IgD-negative memory B cell (primary cell): ENCODE data around the gene CTNNBL1. TPM values are rescaled to one million over a fixed set of nuclear protein-coding genes. Genes with fewer than 3 reads are reported as not detected.
A peak's percentile ranks its signal among the peaks of the same experiment; 100 is the strongest.

Source experiments
- H3K27ac Mint-ChIP-seq, 3 donors: one replicate each; pipeline ENCODE4 v1.8.0; 2020 to 2022; ENCODE audit warnings: mild to moderate bottlenecking in 3 of 3, mixed read lengths in 3 of 3, moderate library complexity in 1 of 3
- H3K27me3 Mint-ChIP-seq: one replicate; pipeline ENCODE4 v1.8.0; 2021; ENCODE audit warnings: mixed read lengths
- H3K36me3 Mint-ChIP-seq: one replicate; pipeline ENCODE4 v1.8.0; 2020; ENCODE audit warnings: mild to moderate bottlenecking, mixed read lengths
- H3K4me1 Mint-ChIP-seq, 3 donors: one replicate each; pipeline ENCODE4 v1.8.0; 2020 to 2022; ENCODE audit warnings: mixed read lengths in 3 of 3, mild to moderate bottlenecking in 1 of 3
- H3K4me3 Mint-ChIP-seq, 4 donors: one replicate each; pipeline ENCODE4 v1.8.0; 2020 to 2022; ENCODE audit warnings: mild to moderate bottlenecking in 4 of 4, mixed read lengths in 4 of 4, moderate library complexity in 3 of 4
- H3K9me3 Mint-ChIP-seq, 3 donors: one replicate each; pipeline ENCODE4 v1.8.0; 2020 to 2021; ENCODE audit warnings: mixed read lengths in 3 of 3, mild to moderate bottlenecking in 1 of 3
- polyA plus RNA-seq: library from polyadenylated mRNA; unstranded; fragments of 300-500 nt; fragmentation: Illumina TruSeq; gene quantifications from one replicate; pipeline ENCODE4 v1.2.3, GENCODE V29; 2021

The CTNNBL1 gene
- polyA plus RNA-seq, 1 donor from 2014 or later = 119 TPM

DNA sequence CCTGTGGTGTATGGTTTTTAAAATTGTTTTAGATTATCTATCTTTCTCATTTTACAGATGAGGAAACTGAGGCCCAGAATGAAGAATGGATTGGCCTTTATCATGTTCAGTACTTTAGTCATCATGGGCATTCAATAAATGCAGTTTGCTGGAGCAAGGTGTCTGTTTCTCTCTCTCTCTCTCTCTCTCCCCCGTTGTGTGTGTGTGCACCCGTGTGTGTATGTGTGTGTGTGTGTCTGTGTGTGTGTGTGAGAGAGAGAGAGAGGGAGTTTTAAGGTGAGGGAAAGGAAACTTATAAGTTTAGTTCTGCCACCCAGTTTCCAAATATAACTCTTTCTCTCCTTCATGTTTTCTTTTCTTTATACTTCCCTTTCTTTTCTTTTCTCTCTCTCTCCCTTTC, 62.4 kb downstream of the CTNNBL1 start:
- Mint-ChIP-seq H3K27ac (peak overlapping the region in 1 of 3 donors; percentile 39), H3K4me3 (no peak overlapping the region), H3K27me3 (no peaks in the 10 kb centered on the region), H3K4me1 (peaks cover 9 to 14% (median 12%) of the 10 kb centered on the region in 3 donors), H3K9me3 (no peaks in the 10 kb centered on the region), H3K36me3 (peaks cover 12% of the 10 kb centered on the region)

DNA sequence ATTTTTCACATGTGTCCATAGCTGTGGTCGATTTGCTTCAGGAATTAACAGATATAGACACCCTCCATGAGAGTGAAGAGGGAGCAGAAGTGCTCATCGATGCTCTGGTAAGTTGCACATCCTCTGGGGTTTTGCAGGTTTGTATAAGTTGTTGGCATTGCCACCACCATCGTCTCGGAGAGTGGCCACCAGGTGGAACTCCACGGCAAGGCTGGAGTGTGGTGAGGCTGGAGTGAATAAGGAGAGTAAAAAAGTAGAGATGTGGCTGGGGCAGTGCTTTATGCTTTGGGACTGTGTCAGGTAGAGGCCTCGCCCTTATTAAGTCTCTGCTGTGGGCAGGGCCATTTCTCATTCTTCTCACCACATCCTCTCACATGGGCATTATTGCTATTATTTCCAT, 63.7 kb downstream of the CTNNBL1 start:
- Mint-ChIP-seq H3K4me1 (peaks cover 13 to 14% (median 14%) of the 10 kb centered on the region in 3 donors), H3K27me3 (no peaks in the 10 kb centered on the region), H3K9me3 (no peaks in the 10 kb centered on the region), H3K27ac (no peak overlapping the region), H3K36me3 (peaks cover 14% of the 10 kb centered on the region), H3K4me3 (no peak overlapping the region)

DNA sequence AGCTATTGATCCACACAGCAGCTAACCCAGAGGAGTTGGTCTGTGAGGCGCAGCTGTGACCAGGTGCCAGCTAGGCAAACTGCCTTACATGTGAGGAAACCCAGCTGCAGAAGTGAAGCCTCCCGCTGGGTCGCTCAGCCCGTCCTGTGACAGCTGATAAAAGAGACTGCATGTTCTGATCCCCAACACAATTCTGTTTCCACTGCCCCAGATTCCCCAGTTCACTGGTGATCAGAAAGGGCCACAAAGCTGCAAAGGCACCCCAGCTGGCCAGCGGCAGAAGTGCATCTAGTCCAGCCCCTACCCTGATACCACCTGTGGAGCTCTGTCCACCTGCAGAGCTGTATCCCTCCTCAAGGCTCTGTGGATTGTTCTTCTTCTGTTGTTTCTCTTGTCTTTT, 64.5 kb downstream of the CTNNBL1 start:
- Mint-ChIP-seq H3K36me3 (peaks cover 14% of the 10 kb centered on the region), H3K27me3 (no peaks in the 10 kb centered on the region), H3K4me3 (no peak overlapping the region), H3K27ac (no peak overlapping the region), H3K4me1 (peaks cover 13 to 14% (median 14%) of the 10 kb centered on the region in 3 donors), H3K9me3 (no peaks in the 10 kb centered on the region)

DNA sequence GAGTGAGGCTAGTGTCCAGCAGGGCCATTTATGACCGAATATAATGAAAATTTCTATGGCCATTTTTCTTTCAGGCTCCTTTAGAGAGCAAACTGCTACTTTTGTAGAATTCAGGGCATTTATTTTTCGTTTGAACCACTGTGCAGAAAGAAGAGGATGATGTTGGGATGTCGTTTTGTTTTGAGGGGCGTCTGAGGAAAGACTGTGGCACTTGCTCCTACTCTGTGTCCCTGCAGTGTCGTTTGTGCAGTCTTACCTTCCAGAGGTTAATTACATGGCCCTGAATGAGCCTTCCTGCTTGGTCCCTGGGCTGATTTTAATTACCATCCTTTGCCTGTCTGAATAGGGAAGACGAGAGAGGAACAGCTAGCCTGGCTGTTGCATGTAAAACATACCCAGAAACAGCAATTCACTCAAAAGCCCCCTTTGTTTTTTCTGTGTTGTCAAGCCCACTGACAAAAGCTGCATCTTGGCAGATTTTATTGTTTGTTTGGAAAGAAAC, 65.3 kb downstream of the CTNNBL1 start:
- Mint-ChIP-seq H3K4me3 (no peak overlapping the region), H3K36me3 (peaks cover 10% of the 10 kb centered on the region), H3K27ac (no peak overlapping the region), H3K4me1 (peaks cover 9 to 14% (median 13%) of the 10 kb centered on the region in 3 donors), H3K27me3 (no peaks in the 10 kb centered on the region), H3K9me3 (no peaks in the 10 kb centered on the region)

DNA sequence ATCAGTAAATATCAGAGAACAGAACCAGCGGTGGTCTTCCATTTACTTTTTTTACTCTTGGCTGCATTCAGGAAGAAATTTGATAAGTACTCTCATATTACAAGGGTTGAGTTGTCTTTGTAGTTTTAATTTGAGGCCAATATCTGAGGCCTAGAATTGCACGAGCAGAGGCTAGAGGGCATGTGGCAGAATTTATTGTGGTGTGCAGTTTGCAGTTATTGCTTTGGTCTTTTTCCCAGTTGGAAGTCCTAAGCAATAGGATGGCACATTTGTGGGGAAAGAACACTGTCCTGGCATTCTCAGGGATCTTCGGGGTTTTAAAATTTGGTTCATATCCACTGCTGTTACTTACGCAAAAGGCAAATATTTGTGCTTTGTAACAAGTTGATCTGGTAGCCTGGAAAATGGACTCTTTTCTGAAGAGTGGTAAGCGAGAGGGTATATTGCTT, 66.0 kb downstream of the CTNNBL1 start:
- H3K27ac Mint-ChIP-seq = no peak overlapping the region
- H3K27me3 Mint-ChIP-seq = no peaks in the 10 kb centered on the region
- peaks cover 9 to 14% (median 13%) of the 10 kb centered on the region in 3 donors for H3K4me1 Mint-ChIP-seq
- H3K36me3 Mint-ChIP-seq = peaks cover 10% of the 10 kb centered on the region
- H3K4me3 Mint-ChIP-seq = no peak overlapping the region
- no peaks in the 10 kb centered on the region for H3K9me3 Mint-ChIP-seq

DNA sequence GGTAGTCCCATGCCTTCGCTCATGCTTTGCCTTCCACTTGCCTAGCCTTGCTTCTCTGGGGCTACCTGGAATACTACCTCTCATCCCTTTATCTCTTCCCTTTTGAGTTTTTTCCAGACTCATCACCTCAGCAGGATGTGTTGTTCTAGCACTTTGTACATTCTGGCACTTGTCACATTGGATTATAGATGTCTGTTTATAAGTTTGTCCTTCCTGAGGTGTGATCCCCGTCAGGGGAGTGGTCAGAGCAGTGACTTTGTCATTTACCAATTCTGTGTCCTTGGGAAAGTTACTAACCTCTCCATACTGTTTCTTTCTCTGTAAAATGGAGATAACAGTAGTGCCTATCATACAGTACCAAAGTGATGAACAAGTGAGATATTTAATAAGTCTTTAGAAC, 66.5 kb downstream of the CTNNBL1 start:
- peaks cover 9 to 14% (median 13%) of the 10 kb centered on the region in 3 donors for H3K4me1 Mint-ChIP-seq
- no peak overlapping the region for H3K4me3 Mint-ChIP-seq
- no peaks in the 10 kb centered on the region for H3K27me3 Mint-ChIP-seq
- H3K9me3 Mint-ChIP-seq = no peaks in the 10 kb centered on the region
- no peak overlapping the region for H3K27ac Mint-ChIP-seq
- H3K36me3 Mint-ChIP-seq = peaks cover 13% of the 10 kb centered on the region

DNA sequence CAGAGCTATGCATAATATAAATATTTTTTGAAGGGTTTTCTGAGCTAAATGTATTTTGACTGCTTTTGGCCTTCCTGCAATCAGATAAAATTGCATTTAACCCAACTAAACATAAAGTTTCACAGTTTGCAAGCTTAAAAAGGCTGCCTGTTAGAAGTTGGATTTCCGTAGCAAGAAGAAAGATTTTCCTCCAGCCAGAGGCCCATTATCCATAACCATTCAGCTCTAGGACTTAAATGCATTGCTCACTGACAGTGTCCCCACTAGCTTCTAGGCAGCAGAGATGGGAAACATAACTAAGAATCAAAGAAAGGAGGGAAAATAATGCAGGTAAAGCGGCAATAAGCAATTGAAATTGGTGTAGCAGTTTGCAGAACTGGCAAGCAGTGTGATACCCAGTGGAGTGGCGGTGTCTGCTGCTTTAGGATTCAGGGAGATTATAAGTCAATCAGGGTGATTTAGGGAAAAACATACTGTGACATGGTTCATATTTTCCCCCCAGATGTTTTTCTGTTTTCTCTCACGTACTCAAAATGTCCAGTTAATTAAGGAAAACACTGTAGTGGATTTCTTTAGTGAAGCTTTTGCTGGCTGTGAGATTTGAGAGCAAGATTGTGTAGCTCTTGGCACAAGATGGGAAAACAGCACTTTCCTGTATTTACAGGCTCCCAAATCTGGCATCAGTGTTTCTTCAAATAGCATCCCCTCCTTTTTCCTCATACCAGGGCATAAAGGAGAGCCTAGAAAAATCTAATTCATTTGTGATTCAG, 69.1 kb downstream of the CTNNBL1 start:
- Mint-ChIP-seq H3K4me3 (no peak overlapping the region), H3K9me3 (no peaks in the 10 kb centered on the region), H3K27me3 (no peaks in the 10 kb centered on the region), H3K36me3 (peaks cover 9% of the 10 kb centered on the region), H3K4me1 (peaks cover 0 to 3% (median 2%) of the 10 kb centered on the region in 3 donors), H3K27ac (no peak overlapping the region)

DNA sequence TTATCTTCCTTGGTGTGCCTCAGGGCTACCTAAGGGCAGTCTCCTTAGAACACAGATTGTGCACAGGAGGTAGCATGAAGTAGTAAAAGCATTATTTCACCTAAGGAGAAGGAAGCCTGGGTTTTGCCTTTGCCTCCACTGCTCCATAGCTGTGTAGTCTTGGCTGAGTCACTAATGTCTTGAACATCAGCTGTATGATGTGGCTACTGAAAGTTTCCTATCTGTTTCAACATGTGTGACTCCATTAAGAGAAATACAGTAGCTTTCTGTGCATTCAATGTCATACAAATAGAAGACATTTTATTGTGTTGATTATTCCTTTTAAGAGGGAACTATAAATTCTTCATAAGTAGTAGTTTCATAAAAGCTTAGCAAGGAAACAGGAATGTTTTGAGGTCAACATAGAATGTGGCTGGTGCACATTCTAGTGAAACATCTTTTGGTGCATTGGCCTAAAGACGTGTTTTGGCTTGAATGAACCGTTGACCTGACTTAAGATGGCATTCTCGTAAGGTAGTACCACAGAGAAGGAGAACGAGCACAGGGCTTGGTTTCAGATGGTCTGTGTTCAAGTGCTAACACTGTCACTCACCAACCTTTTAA, 70.6 kb downstream of the CTNNBL1 start:
- Mint-ChIP-seq H3K27me3 (no peaks in the 10 kb centered on the region), H3K27ac (no peak overlapping the region), H3K9me3 (no peaks in the 10 kb centered on the region), H3K4me3 (no peak overlapping the region), H3K36me3 (peaks cover 9% of the 10 kb centered on the region), H3K4me1 (peaks cover 0 to 3% (median 3%) of the 10 kb centered on the region in 3 donors)

DNA sequence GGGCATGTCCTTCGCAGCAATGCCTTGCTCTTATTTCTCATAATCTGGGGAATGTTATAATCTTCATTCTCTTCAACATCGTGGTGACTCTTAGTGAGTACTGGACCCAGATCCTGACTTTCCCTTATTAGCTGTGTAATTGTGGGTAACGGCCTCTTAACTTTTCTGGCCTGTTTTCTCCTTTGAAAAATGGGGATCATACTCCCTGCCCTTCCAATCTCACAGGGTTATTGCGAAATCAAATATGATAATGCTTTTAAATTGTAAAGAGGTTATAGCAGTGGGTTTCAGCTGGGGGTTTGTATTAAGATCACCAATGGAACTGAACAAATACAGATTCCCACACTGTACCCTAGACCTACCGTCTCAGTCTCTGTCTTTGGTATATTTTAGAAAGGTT, 77.1 kb downstream of the CTNNBL1 start:
- Mint-ChIP-seq H3K9me3 (peaks cover 0 to 2% (median 0%) of the 10 kb centered on the region in 3 donors), H3K27me3 (no peaks in the 10 kb centered on the region), H3K4me3 (no peak overlapping the region), H3K36me3 (peaks cover 10% of the 10 kb centered on the region), H3K27ac (peak overlapping the region in 1 of 3 donors; percentile 80), H3K4me1 (peaks cover 9 to 11% (median 11%) of the 10 kb centered on the region in 3 donors)

DNA sequence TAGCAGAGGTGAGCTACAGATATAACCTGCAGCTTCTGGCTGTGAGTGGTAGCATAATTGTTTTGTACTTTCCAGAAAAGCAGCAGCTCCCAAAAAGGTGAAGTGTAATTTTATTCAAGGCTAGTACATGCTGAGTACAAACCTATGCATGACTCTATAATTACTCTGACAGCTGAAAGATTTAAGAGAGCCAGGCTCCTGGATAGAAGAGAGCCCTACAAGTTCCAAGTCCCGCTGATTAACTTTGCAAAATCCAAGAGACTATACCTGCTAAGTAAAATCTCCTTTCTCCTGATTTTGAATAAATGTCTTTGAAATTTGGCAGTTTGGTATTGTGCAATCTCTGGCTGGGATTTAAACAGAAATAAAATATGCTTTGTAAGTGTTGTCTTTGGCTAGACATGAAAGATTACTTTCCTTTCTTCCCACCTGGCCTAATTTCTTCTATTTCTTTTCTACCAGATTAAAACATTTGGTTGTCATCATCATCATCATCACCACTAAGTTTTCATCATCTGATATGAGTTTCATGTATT, 79.5 kb downstream of the CTNNBL1 start:
- Mint-ChIP-seq H3K9me3 (peaks cover 0 to 2% (median 0%) of the 10 kb centered on the region in 3 donors), H3K36me3 (peaks cover 10% of the 10 kb centered on the region), H3K4me3 (no peak overlapping the region), H3K27me3 (no peaks in the 10 kb centered on the region), H3K4me1 (peaks cover 26 to 31% (median 28%) of the 10 kb centered on the region in 3 donors), H3K27ac (peak overlapping the region in 1 of 3 donors; percentile 30)

DNA sequence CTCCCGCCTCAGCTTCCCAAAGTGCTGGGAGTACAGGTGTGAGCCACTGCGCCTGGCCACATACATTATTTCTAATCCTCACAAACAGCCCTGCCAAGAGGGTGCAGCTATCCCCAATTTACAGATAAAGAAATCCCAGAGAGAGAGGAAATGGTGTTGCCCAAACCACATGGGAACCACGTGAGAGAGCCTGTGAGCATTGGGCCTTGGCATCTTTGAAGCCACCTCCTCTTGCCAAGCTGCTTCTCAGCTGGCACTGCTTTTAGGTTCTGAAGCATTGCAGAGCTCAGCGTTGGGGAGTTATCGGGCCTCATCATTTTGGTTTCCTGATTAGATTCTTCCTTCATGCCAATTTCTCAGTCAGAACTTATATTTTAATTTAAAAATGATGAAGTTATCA, 80.3 kb downstream of the CTNNBL1 start:
- H3K4me1 Mint-ChIP-seq = peaks cover 26 to 32% (median 28%) of the 10 kb centered on the region in 3 donors
- peaks cover 10% of the 10 kb centered on the region for H3K36me3 Mint-ChIP-seq
- peak overlapping the region in 2 of 3 donors; percentile 30 to 59 for H3K27ac Mint-ChIP-seq

DNA sequence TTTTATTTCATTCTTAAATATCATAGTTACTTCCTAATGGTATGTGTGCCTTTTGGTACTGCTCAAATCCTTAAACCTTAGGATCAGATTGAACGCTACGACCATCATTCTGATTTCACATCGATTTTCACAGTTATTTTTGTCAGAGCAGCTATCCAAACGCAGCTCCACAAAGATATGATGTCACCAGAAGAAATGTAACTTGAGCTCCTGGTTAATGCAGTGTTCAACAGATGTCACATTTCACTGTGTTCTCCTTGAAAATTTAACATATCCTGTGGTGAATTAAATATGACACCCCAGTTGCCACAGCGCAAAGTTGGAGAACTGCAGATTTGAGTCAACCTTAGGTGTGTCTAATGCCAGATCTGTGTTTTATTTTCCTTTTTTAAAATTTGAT, 81.4 kb downstream of the CTNNBL1 start:
- Mint-ChIP-seq H3K27me3 (no peaks in the 10 kb centered on the region), H3K36me3 (peaks cover 5% of the 10 kb centered on the region), H3K4me3 (no peak overlapping the region), H3K9me3 (peaks cover 0 to 2% (median 0%) of the 10 kb centered on the region in 3 donors), H3K27ac (no peak overlapping the region), H3K4me1 (peaks cover 26 to 32% (median 32%) of the 10 kb centered on the region in 3 donors)

More for the DNA sequence above, 80.3 kb downstream of the CTNNBL1 start:
- H3K27me3 Mint-ChIP-seq = no peaks in the 10 kb centered on the region
- H3K4me3 Mint-ChIP-seq = peak overlapping the region in 1 of 4 donors; percentile 28
- peaks cover 0 to 2% (median 0%) of the 10 kb centered on the region in 3 donors for H3K9me3 Mint-ChIP-seq

DNA sequence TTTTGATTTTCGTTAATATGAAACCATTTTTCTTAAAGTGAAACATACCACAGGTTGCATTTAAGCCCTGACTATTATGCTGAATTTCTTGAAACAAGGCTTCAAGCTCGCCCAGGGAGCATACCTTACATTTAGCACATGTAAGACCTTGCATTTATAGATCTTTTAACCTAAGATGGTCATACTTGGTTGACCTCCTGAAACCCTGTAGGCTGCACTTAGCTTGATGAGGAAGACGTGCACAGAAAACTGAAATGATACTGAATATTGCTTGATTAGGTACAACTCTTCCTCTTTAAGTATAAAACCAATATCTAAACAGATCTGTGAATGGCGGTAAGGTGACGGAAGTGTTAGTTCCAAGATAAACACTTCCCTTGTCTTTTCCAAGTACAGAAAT, 82.2 kb downstream of the CTNNBL1 start:
- H3K27me3 Mint-ChIP-seq = no peaks in the 10 kb centered on the region
- H3K36me3 Mint-ChIP-seq = peaks cover 5% of the 10 kb centered on the region
- H3K9me3 Mint-ChIP-seq = peaks cover 0 to 2% (median 0%) of the 10 kb centered on the region in 3 donors
- peak overlapping the region in 3 of 4 donors; percentile 34 to 85 (median 83) for H3K4me3 Mint-ChIP-seq
- peak overlapping the region in 1 of 3 donors; percentile 7 for H3K27ac Mint-ChIP-seq
- peaks cover 26 to 32% (median 32%) of the 10 kb centered on the region in 3 donors for H3K4me1 Mint-ChIP-seq

DNA sequence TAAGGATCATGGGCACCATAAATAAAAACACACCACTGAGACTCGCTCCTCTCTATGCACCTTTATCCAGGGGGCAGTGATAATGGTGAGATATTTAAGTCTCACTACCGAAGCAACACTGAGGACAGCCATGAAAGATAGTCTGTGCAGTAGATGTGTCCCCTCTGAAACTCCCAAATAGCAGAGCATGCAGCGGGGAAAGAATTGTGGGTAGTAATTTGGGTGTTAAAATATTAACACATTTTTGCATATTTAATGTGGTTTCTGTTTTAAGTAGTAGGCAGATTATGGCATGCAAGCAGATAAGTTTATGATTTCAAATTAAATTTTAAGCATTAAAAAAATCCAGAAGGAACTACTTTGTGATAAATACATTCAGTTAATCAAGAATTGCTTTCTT, 82.7 kb downstream of the CTNNBL1 start:
- Mint-ChIP-seq H3K27me3 (no peaks in the 10 kb centered on the region), H3K9me3 (peaks cover 0 to 2% (median 0%) of the 10 kb centered on the region in 3 donors), H3K4me1 (peaks cover 26 to 32% (median 32%) of the 10 kb centered on the region in 3 donors), H3K27ac (peak overlapping the region in 1 of 3 donors; percentile 7), H3K36me3 (peaks cover 3% of the 10 kb centered on the region), H3K4me3 (peak overlapping the region in 3 of 4 donors; percentile 34 to 85 (median 83))
